GM12878 (cell line): Measurements from ENCODE around the gene DCDC2. TPM values are rescaled to one million over a fixed set of nuclear protein-coding genes. Genes with fewer than 3 reads are reported as not detected.

Experiments
- ATAC-seq: fragments of 200-7000 bp; cut with Tn5 transposase; 3 replicates; pipeline ENCODE4 v1.9.1; 2020; ENCODE audit warnings: mild to moderate bottlenecking, moderate library complexity
- BruUV-seq: library from RNA; stranded (reverse); fragments of 400-500 nt; replicated peaks from 2 replicates; lab custom pipeline; 2021; lab: Mats Ljungman, UMichigan
- CTCF ChIA-PET: fragments of 300-600 bp; sonication (Branson Sonifier 250); formaldehyde crosslinking; extraction: SDS; loops from one replicate; lab custom pipeline; 2021; ENCODE audit warnings: inconsistent platforms; lab: Yijun Ruan, JAX
- POLR2A ChIA-PET: fragments of 350-600 bp; formaldehyde crosslinking; extraction: SDS; loops from one replicate; lab custom pipeline; 2021; ENCODE audit warnings: inconsistent platforms; lab: Charles Lee
- RAD21 ChIA-PET: fragments of 300-600 bp; sonication (Branson Sonifier 250); formaldehyde crosslinking; loops from one replicate; lab custom pipeline; 2023; ENCODE audit warnings: antibody characterized with exemption; ENCODE audit not compliant: unreplicated experiment; lab: Charles Lee
- SMC1A ChIA-PET: fragments of 300-600 bp; sonication (Branson Sonifier 250); formaldehyde crosslinking; loops from one replicate; lab custom pipeline; 2023; ENCODE audit not compliant: unreplicated experiment, uncharacterized antibody; lab: Charles Lee
- DNase-seq: peaks from one replicate; pipeline ENCODE4 v3.0.0-alpha.2; 2011; ENCODE audit warnings: low read depth, low spot score
- FAIRE-seq: peaks from 3 replicates; lab custom pipeline; 2011; peaks lifted over from hg19 to GRCh38; lab: Jason Lieb, UNC
- H2AFZ ChIP-seq: 2 replicates; pipeline ENCODE4 v1.6.0; 2011; ENCODE audit warnings: low read depth, low read length, control low read depth; ENCODE audit not compliant: control insufficient read depth
- H3K27ac ChIP-seq: 2 replicates; pipeline ENCODE4 v1.5.1; 2011; ENCODE audit warnings: control low read depth; ENCODE audit not compliant: control insufficient read depth, insufficient read depth
- H3K27me3 ChIP-seq, 2 experiments: replicated peaks in 1 of 2; 2 replicates each; pipeline versions ENCODE4 v1.6.0 to v1.6.1; 2011; ENCODE audit warnings: low read length in 1 of 2; ENCODE audit not compliant: control insufficient read depth in 2 of 2, insufficient read depth in 2 of 2
- H3K36me3 ChIP-seq, 2 experiments: 2 replicates each; pipeline ENCODE4 v1.5.1; 2011; ENCODE audit warnings: low read length in 1 of 2; ENCODE audit not compliant: control insufficient read depth in 2 of 2, insufficient read depth in 2 of 2
- H3K4me1 ChIP-seq: 2 replicates; pipeline ENCODE4 v1.6.1; 2011; ENCODE audit warnings: mild to moderate bottlenecking, low read length, moderate library complexity, mixed read lengths; ENCODE audit not compliant: control insufficient read depth, insufficient read depth
- H3K4me2 ChIP-seq: 2 replicates; pipeline ENCODE4 v1.6.0; 2011; ENCODE audit warnings: control low read depth; ENCODE audit not compliant: control insufficient read depth, insufficient read depth
- H3K4me3 ChIP-seq: fragments of 200-600 bp; sonication (generic); 2 replicates; pipeline ENCODE4 v1.5.1; 2016
- H3K79me2 ChIP-seq: 2 replicates; pipeline ENCODE4 v1.6.0; 2011; ENCODE audit warnings: low read length; ENCODE audit not compliant: control insufficient read depth, insufficient read depth
- H3K9ac ChIP-seq: 2 replicates; pipeline ENCODE4 v1.8.0; 2011; ENCODE audit warnings: low read length, control low read depth, mixed read lengths; ENCODE audit not compliant: control insufficient read depth, insufficient read depth
- H3K9me3 ChIP-seq: replicated peaks from 3 replicates; pipeline ENCODE4 v1.5.1; 2011; ENCODE audit warnings: mild to moderate bottlenecking, low read length; ENCODE audit not compliant: control insufficient read depth, insufficient read depth
- H4K20me1 ChIP-seq: 2 replicates; pipeline ENCODE4 v1.6.0; 2011; ENCODE audit not compliant: control insufficient read depth, insufficient read depth
- ASH2L ChIP-seq: fragments of 300-600, 200-600 bp; sonication (generic); IDR thresholded peaks from 2 replicates; pipeline ENCODE4 v1.6.1; 2017; ENCODE audit warnings: low read depth, mild to moderate bottlenecking, borderline replicate concordance
- BCL3 ChIP-seq: IDR thresholded peaks from 2 replicates; pipeline ENCODE4 v1.6.1; 2011; ENCODE audit warnings: borderline replicate concordance, low read depth, mild to moderate bottlenecking, moderate library complexity, low read length; ENCODE audit not compliant: insufficient read depth, poor library complexity, severe bottlenecking
- CBFB ChIP-seq: IDR thresholded peaks from 2 replicates; pipeline ENCODE4 v1.6.1; 2016; ENCODE audit warnings: antibody characterized with exemption, low read depth
- CBX3 ChIP-seq: fragments of 200-600 bp; sonication (generic); IDR thresholded peaks from 2 replicates; pipeline ENCODE4 v1.6.1; 2016; ENCODE audit warnings: low read depth, borderline replicate concordance
- IKZF1 ChIP-seq: fragments of 450-650 bp; conservative IDR thresholded peaks from 2 replicates; pipeline ENCODE4 v1.6.1; 2017; ENCODE audit warnings: antibody characterized with exemption, mild to moderate bottlenecking
- JUND ChIP-seq: IDR thresholded peaks from 2 replicates; pipeline ENCODE4 v1.6.1; 2012; ENCODE audit warnings: low read depth, mild to moderate bottlenecking, low read length, improper control_type of control experiment, moderate library complexity
- MEF2A ChIP-seq: IDR thresholded peaks from 2 replicates; pipeline ENCODE4 v1.6.1; 2011; ENCODE audit warnings: low read depth, mild to moderate bottlenecking, low read length, moderate library complexity; ENCODE audit not compliant: insufficient read depth
- MTA3 ChIP-seq: IDR thresholded peaks from 2 replicates; pipeline ENCODE4 v1.6.1; 2012; ENCODE audit warnings: low read length, inconsistent platforms, borderline replicate concordance
- NFIC ChIP-seq: IDR thresholded peaks from 2 replicates; pipeline ENCODE4 v1.6.1; 2012; ENCODE audit warnings: low read depth, mild to moderate bottlenecking, inconsistent platforms, low read length, moderate library complexity
- POLR2AphosphoS2 ChIP-seq: IDR thresholded peaks from 2 replicates; pipeline ENCODE4 v1.6.1; 2011; ENCODE audit warnings: low read depth, mild to moderate bottlenecking, low read length, improper control_type of control experiment, moderate library complexity
- RELA ChIP-seq: fragments of 450-650 bp; IDR thresholded peaks from 2 replicates; pipeline ENCODE4 v1.8.0; 2014; ENCODE audit warnings: borderline replicate concordance; ENCODE audit not compliant: partially characterized antibody
- SIX5 ChIP-seq: IDR thresholded peaks from 2 replicates; pipeline ENCODE4 v1.6.1; 2011; ENCODE audit warnings: mild to moderate bottlenecking, low read depth, low read length, moderate library complexity; ENCODE audit not compliant: severe bottlenecking
- TCF3 ChIP-seq: IDR thresholded peaks from 2 replicates; pipeline ENCODE4 v1.6.1; 2012; ENCODE audit warnings: low read depth, mild to moderate bottlenecking, low read length, borderline replicate concordance; ENCODE audit not compliant: insufficient read depth
- TCF7 ChIP-seq: IDR thresholded peaks from 2 replicates; pipeline ENCODE4 v1.6.1; 2014; ENCODE audit warnings: antibody characterized with exemption, borderline replicate concordance
- ZNF24 ChIP-seq: fragments of 450-650 bp; IDR thresholded peaks from 2 replicates; pipeline ENCODE4 v1.6.1; 2017; ENCODE audit warnings: antibody characterized with exemption, mild to moderate bottlenecking
- ZNF274 ChIP-seq: IDR thresholded peaks from one replicate; pipeline ENCODE4 v1.8.0; 2011; ENCODE audit not compliant: insufficient read length, insufficient read depth
- ZNF622 ChIP-seq: fragments of 450-650 bp; IDR thresholded peaks from 2 replicates; pipeline ENCODE4 v1.6.1; 2017; ENCODE audit warnings: mild to moderate bottlenecking, inconsistent platforms
- WGBS: methylation state at CpG from one replicate; pipeline ENCODE4 v1.1.6; 2016; ENCODE audit warnings: low lambda C conversion rate; ENCODE audit not compliant: insufficient replicate concordance, insufficient coverage; ENCODE audit errors: missing lambda C conversion rate; 5-methylcytosine and 5-hydroxymethylcytosine counted together
- in situ Hi-C: fragments of 300-500 bp; cut with MboI; formaldehyde crosslinking; loops from 9 replicates; pipeline ENCODE4 v1.14.3; 2018; ENCODE audit warnings: mixed read lengths
- intact Hi-C: fragments of 100-400 bp; cut with micrococcal nuclease; formaldehyde crosslinking; loops from one replicate; pipeline ENCODE4 v1.14.2; 2022; ENCODE audit not compliant: unreplicated experiment
- polyA plus RNA-seq, 11 experiments: library from polyadenylated mRNA; depleted of rRNA in 4 of 11; unstranded in 6 of 11; stranded (reverse) in 5 of 11; fragments of >200 nt; fragmentation: Nextera tagmentation in 4 of 11; fragmentation: Illumina TruSeq in 1 of 11; extraction: Ambion mirVana in 4 of 11; extraction: Trizol in 1 of 11; gene quantifications; 1 replicate in 1 of 11; 2 replicates in 10 of 11; pipeline versions ENCODE4 v1.2.1 to v1.2.3, GENCODE V29; 2011 to 2016; ENCODE audit warnings: inconsistent platforms in 2 of 11, missing spikeins in 2 of 11, low read depth in 1 of 11
- total RNA-seq, 4 experiments: library from RNA; depleted of rRNA in 3 of 4; stranded (reverse); fragments of >200 nt in 3 of 4; fragmentation: Illumina TruSeq in 1 of 4; extraction: Trizol in 1 of 4; gene quantifications; 2 replicates each; pipeline versions ENCODE4 v1.2.1 to v1.2.3, GENCODE V29; 2013 to 2021

DCDC2 gene
- total and polyA plus RNA-seq, 10 of the 15 experiments (the other 5 are each of a cell fraction or from before 2014, with no cell fraction given) = under 0.01 to 0.03 TPM; not detected in 8

- BruUV-seq = no TSS peak
- CTCF ChIA-PET = no interaction called here
- Histone ChIP-seq H3K79me2 (no peaks in the 10 kb centered on the region), H3K9me3 (no peaks in the 10 kb centered on the region), H2AFZ (no peak overlapping the region), H3K9ac (no peak overlapping the region), H3K4me2 (no peak overlapping the region), H3K4me3 (no peak overlapping the region), H3K36me3 (no peaks in the 10 kb centered on the region), H4K20me1 (no peaks in the 10 kb centered on the region), H3K27me3 (peaks cover 0 to 5% of the 10 kb centered on the region in 2 experiments; a peak in 2 of 4 replicates), H3K27ac (no peak overlapping the region), H3K4me1 (no peaks in the 10 kb centered on the region)
- no peak for DNase-seq
- POLR2A ChIA-PET = no interaction called here
- ATAC-seq = no peak
- in situ Hi-C loops (no loop called here), intact Hi-C loops (no loop called here)
- TF ChIP-seq MTA3 (no peak), MEF2A (no peak), ZNF274 (no peak), CBFB (no peak), ZNF24 (no peak), ASH2L (no peak), BCL3 (no peak), CBX3 (no peak), TCF3 (no peak), NFIC (no peak), JUND (no peak), RELA (no peak), SIX5 (no peak), ZNF622 (no peak), TCF7 (no peak), POLR2AphosphoS2 (no peak), IKZF1 (no peak)
- WGBS = 2% methylated on average over 4 of the region's 4 CpGs
- no peak for FAIRE-seq
- SMC1A ChIA-PET = interaction anchor here (0.9 kb wide), 1 partner anchor 21 kb away, joined by 3 read pairs; no protein-coding TSS in a partner anchor
- RAD21 ChIA-PET = no interaction called here
Measured at GRCh38 chr6:24227556-24227955, 130.3 kb downstream of the DCDC2 start.
